EH (cell line): ENCODE data around the gene MYOCD.

Experiments used
- DNase-seq: peaks from one replicate; pipeline ENCODE4 v3.0.0-alpha.2; 2015; ENCODE audit warnings: low read depth

The MYOCD gene

GRCh38 chr17:12756786-12757185 lies 91.1 kb downstream of the MYOCD start:
- peak; percentile 80 for DNase-seq

GRCh38 chr17:12759090-12759489 lies 93.4 kb downstream of the MYOCD start:
- peak; percentile 36 for DNase-seq

- DNase-seq: peak; percentile 88
These were observed 99.9 kb downstream of the MYOCD start for GRCh38 chr17:12765548-12765947.

GRCh38 chr17:12768255-12768654 lies 102.6 kb downstream of the MYOCD start:
- no peak for DNase-seq

- DNase-seq: peak; percentile 73
These were observed 104.3 kb downstream of the MYOCD start for GRCh38 chr17:12769981-12770380.

- DNase-seq: no peak
These were observed 107.5 kb downstream of the MYOCD start for GRCh38 chr17:12773153-12773552.

GRCh38 chr17:12789075-12789480 lies 123.4 kb downstream of the MYOCD start:
- no peak for DNase-seq

- peak; percentile 65 for DNase-seq
These were observed 124.0 kb downstream of the MYOCD start, which contains the start of gene ARHGAP44 for GRCh38 chr17:12789481-12790248. TSS of gene ARHGAP44 (plus strand) at chr17:12789498. CDS start at chr17:12789839, 341 bp downstream.

GRCh38 chr17:12790249-12791106 lies 124.8 kb downstream of the MYOCD start:
- DNase-seq: no peak

GRCh38 chr17:12794919-12795532 lies 129.3 kb downstream of the MYOCD start:
- no peak for DNase-seq

- no peak for DNase-seq
These were observed 135.2 kb downstream of the MYOCD start for GRCh38 chr17:12800855-12801365.

- DNase-seq: no peak
These were observed 140.9 kb downstream of the MYOCD start for GRCh38 chr17:12806630-12807029.

GRCh38 chr17:12808723-12809122 lies 143.0 kb downstream of the MYOCD start:
- no peak for DNase-seq

- DNase-seq: no peak
These were observed 147.2 kb downstream of the MYOCD start for GRCh38 chr17:12812877-12813276.

GRCh38 chr17:12813664-12814063 lies 148.0 kb downstream of the MYOCD start:
- no peak for DNase-seq

GRCh38 chr17:12814718-12815117 lies 149.0 kb downstream of the MYOCD start:
- DNase-seq: no peak

GRCh38 chr17:12815642-12816141 lies 150.0 kb downstream of the MYOCD start:
- no peak for DNase-seq
